ENCODE data around the gene MATN4. TPM values are rescaled to one million over a fixed set of nuclear protein-coding genes. Genes with fewer than 3 reads are reported as not detected.

The MATN4 gene
- total RNA-seq, 1 donor from 2014 or later, result 0.26 TPM

DNA sequence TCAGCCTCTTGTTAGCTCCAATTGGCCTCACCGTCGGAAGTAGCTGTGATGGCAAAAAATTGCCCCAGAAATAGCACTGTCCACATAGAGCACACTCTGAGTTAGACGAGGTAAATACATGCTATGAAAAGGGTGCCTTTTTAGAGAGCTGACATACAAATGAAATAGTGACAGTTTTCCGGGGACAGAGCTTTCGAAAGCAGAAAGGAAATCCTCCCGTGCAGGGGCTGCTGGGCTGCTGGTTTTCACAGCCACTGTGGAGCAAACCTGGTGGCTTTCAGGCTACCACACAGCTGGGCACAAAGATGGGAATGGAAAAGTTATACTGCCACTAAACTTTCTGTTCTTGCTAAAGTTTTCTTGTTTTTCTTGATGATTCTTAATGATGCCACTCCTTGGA, 62.0 kb downstream of the MATN4 start:
- Histone ChIP-seq H3K27me3 (ENCODE audit: control insufficient read depth, insufficient read depth, low read length) (no peaks in the 10 kb centered on the region), H3K4me3 (ENCODE audit: low read depth, low read length) (no peak overlapping the region), H3K36me3 (ENCODE audit: control insufficient read depth, insufficient read depth, low read length) (no peaks in the 10 kb centered on the region)
- no peak for FAIRE-seq
- DNase-seq (ENCODE audit: low read depth), result no peak
- no peak for TF ChIP-seq CTCF (IDR thresholded peaks at IDR 0.05; ENCODE audit: insufficient read depth, low read length, severe bottlenecking)

Other genes with a start within 250 kb of the MATN4 start
- 0.53 and 0.90 TPM in 2 replicates for gene KCNS1, start 207.2 kb downstream of the MATN4 start, total RNA-seq
- 0.79 and 4.1 TPM in 2 replicates for gene WFDC5, start 193.1 kb downstream of the MATN4 start, total RNA-seq
- gene WFDC12, start 183.8 kb downstream of the MATN4 start, total RNA-seq, result not detected in 2 replicates
- gene PI3, start 133.4 kb downstream of the MATN4 start, total RNA-seq, result 15.5 and 110 TPM in 2 replicates
- gene SEMG1, start 101.3 kb downstream of the MATN4 start, total RNA-seq, result not detected in 2 replicates
- gene SEMG2, start 86.9 kb downstream of the MATN4 start, total RNA-seq, result not detected in 2 replicates
- 854 and 2,253 TPM in 2 replicates for gene SLPI, start 53.7 kb downstream of the MATN4 start, total RNA-seq
- gene RBPJL, start 1.5 kb downstream of the MATN4 start, total RNA-seq, result not detected in 2 replicates
- 211 and 272 TPM in 2 replicates for gene SDC4, start 40.1 kb upstream of the MATN4 start, total RNA-seq
- 12.0 and 17.9 TPM in 2 replicates for gene SYS1, start 54.9 kb upstream of the MATN4 start, total RNA-seq
- gene TP53TG5, start 70.0 kb upstream of the MATN4 start, total RNA-seq, result 0.13 TPM in 1 of 2 replicates, not detected in the other
- 12.9 and 18.2 TPM in 2 replicates for gene DBNDD2, start 100.0 kb upstream of the MATN4 start, total RNA-seq
- gene PIGT, start 107.8 kb upstream of the MATN4 start, total RNA-seq, result 14.7 and 20.1 TPM in 2 replicates
- gene WFDC2, start 161.5 kb upstream of the MATN4 start, total RNA-seq, result not detected in 2 replicates
- gene SPINT3, start 207.3 kb upstream of the MATN4 start, total RNA-seq, result not detected in 2 replicates
- gene WFDC6, start 231.2 kb upstream of the MATN4 start, total RNA-seq, result not detected in 2 replicates
- gene EPPIN, start 239.1 kb upstream of the MATN4 start, total RNA-seq, result not detected in 2 replicates

All from bronchial epithelial cell (primary cell).